Osteoblast (primary cell): ENCODE results near the gene FLYWCH1. TPM values are rescaled to one million over a fixed set of nuclear protein-coding genes. Genes with fewer than 3 reads are reported as not detected.

ENCODE experiments used
- DNase-seq: peaks from one replicate; pipeline ENCODE4 v3.0.0; 2011; ENCODE audit warnings: low spot score, mixed read lengths; ENCODE audit not compliant: insufficient read length; ENCODE audit errors: missing footprints
- H2AFZ ChIP-seq: 2 replicates; pipeline ENCODE4 v1.6.0; 2011; ENCODE audit warnings: mild to moderate bottlenecking, low read length
- H3K27ac ChIP-seq: 2 replicates; pipeline ENCODE4 v1.5.1; 2011; ENCODE audit warnings: mild to moderate bottlenecking, low read depth, low read length, moderate library complexity
- H3K27me3 ChIP-seq: 2 replicates; pipeline ENCODE4 v1.6.0; 2012; ENCODE audit warnings: mild to moderate bottlenecking, control low read depth, inconsistent platforms, low read length, moderate library complexity; ENCODE audit not compliant: insufficient read depth
- H3K36me3 ChIP-seq: 2 replicates; pipeline ENCODE4 v1.5.1; 2011; ENCODE audit warnings: mild to moderate bottlenecking, low read length, control low read depth, moderate library complexity; ENCODE audit not compliant: insufficient read depth
- H3K4me1 ChIP-seq: 2 replicates; pipeline ENCODE4 v1.5.1; 2011; ENCODE audit warnings: mild to moderate bottlenecking, low read length, control low read depth, moderate library complexity; ENCODE audit not compliant: insufficient read depth
- H3K4me2 ChIP-seq: 2 replicates; pipeline ENCODE4 v1.6.0; 2011; ENCODE audit warnings: mild to moderate bottlenecking, low read length; ENCODE audit not compliant: insufficient read depth
- H3K4me3 ChIP-seq: fragments of 200-600 bp; sonication (generic); 3 replicates; pipeline ENCODE4 v1.5.1; 2012; ENCODE audit warnings: mild to moderate bottlenecking, low read length, inconsistent platforms; ENCODE audit not compliant: insufficient read depth
- H3K79me2 ChIP-seq: 2 replicates; pipeline ENCODE4 v1.6.0; 2012; ENCODE audit warnings: mild to moderate bottlenecking, low read length, control low read depth, inconsistent platforms; ENCODE audit not compliant: insufficient read depth
- H3K9me3 ChIP-seq: 2 replicates; pipeline ENCODE4 v1.5.1; 2011; ENCODE audit warnings: low read depth, low read length, control low read depth
- H4K20me1 ChIP-seq: 2 replicates; pipeline ENCODE4 v1.6.0; 2012; ENCODE audit warnings: mild to moderate bottlenecking, low read length, control low read depth; ENCODE audit not compliant: insufficient read depth
- total RNA-seq: library from RNA; depleted of rRNA; stranded (reverse); fragments of >200 nt; gene quantifications from 2 replicates; pipeline ENCODE4 v1.2.3, GENCODE V29; 2012
- TF ChIP-seq, protein P1 (sequence below): IDR thresholded peaks from 2 replicates; pipeline ENCODE4 v1.5.1; 2011; ENCODE audit warnings: mild to moderate bottlenecking, low read depth, low read length, moderate library complexity; ENCODE audit errors: extremely low read depth

FLYWCH1 gene
- total RNA-seq, 1 donor: 56.5 TPM

DNA sequence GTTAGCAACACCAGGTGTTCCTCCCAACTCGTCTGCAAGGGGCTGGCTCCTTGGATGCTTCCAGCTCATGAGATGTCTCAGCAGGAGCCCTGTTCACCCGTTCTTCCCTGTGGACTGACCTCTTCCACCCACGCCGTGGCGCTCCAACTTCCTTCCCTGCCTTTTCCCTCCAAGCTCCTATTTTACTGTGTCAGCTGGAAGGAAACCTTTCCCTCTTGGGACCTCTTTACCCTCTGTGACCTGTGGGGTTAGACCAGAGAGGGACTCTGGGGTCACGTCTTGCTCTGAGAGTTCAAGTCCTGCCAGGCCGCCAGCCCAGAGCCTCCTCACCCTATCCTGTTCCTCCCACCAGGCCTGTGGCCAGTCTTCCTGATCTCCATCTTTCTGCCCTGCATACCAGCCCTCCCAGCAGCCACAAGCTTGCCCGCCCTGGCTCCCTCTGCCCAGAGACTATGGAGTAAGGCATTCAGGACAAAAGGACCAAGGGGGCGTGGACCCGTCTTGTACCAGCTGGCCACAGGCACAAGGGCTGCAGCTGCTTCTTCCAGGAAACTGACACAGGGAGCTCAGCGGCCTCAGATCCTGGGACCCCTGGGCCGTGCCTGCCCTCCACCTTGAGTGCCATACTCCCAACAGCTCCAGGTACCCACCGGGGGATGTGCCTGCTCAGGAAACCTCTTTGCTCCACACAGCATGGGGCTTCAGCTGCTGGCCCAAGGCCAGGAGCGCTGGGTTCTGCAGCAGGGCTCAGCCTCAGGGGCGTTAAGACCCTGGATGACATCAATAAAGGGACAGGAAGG lies 60.5 kb downstream of the FLYWCH1 start:
- Histone ChIP-seq H3K36me3 (no peaks in the 10 kb centered on the region), H3K27ac (no peak overlapping the region), H3K4me2 (no peak overlapping the region)

DNA sequence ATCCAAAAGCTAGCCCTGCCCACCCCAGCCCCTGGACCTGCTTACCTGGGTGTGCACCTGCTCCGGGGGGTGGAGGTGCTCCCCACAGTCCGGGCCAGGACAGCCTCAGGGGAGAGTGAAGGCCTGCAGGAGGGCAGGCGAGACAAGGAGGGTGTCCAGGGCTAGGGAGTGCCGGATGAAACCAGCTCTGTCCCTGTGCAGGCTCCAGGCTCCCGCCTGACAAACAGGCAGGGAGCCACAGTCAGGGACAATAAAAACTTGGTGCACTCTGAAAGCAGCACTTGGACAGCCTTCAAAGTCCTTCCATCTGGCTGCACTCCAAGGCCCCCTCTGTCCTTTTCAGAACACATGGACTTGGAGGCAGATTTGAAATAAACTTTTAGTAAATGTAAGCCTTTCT lies 61.4 kb downstream of the FLYWCH1 start:
- H3K4me2 ChIP-seq: no peak overlapping the region
- H3K4me1 ChIP-seq: peaks cover 4% of the 10 kb centered on the region
- peaks cover 12% of the 10 kb centered on the region for H4K20me1 ChIP-seq
- H3K4me3 ChIP-seq: no peak overlapping the region
- H3K79me2 ChIP-seq: peaks cover 2% of the 10 kb centered on the region
- DNase-seq: no peak
- no peak overlapping the region for H2AFZ ChIP-seq
- H3K9me3 ChIP-seq: no peaks in the 10 kb centered on the region
- TF ChIP-seq, protein P1, sequence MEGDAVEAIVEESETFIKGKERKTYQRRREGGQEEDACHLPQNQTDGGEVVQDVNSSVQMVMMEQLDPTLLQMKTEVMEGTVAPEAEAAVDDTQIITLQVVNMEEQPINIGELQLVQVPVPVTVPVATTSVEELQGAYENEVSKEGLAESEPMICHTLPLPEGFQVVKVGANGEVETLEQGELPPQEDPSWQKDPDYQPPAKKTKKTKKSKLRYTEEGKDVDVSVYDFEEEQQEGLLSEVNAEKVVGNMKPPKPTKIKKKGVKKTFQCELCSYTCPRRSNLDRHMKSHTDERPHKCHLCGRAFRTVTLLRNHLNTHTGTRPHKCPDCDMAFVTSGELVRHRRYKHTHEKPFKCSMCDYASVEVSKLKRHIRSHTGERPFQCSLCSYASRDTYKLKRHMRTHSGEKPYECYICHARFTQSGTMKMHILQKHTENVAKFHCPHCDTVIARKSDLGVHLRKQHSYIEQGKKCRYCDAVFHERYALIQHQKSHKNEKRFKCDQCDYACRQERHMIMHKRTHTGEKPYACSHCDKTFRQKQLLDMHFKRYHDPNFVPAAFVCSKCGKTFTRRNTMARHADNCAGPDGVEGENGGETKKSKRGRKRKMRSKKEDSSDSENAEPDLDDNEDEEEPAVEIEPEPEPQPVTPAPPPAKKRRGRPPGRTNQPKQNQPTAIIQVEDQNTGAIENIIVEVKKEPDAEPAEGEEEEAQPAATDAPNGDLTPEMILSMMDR: no peak
- no peaks in the 10 kb centered on the region for H3K36me3 ChIP-seq
- H3K27ac ChIP-seq: no peak overlapping the region
- H3K27me3 ChIP-seq: peaks cover 2% of the 10 kb centered on the region

More for the DNA sequence above, 60.5 kb downstream of the FLYWCH1 start:
- H3K27me3 ChIP-seq: peaks cover 11% of the 10 kb centered on the region
- no peak overlapping the region for H2AFZ ChIP-seq
- peaks cover 4% of the 10 kb centered on the region for H3K4me1 ChIP-seq
- no peak for DNase-seq
- no peaks in the 10 kb centered on the region for H3K9me3 ChIP-seq
- peaks cover 2% of the 10 kb centered on the region for H3K79me2 ChIP-seq
- TF ChIP-seq, protein P1: no peak
- H4K20me1 ChIP-seq: peaks cover 12% of the 10 kb centered on the region
- H3K4me3 ChIP-seq: no peak overlapping the region

DNA sequence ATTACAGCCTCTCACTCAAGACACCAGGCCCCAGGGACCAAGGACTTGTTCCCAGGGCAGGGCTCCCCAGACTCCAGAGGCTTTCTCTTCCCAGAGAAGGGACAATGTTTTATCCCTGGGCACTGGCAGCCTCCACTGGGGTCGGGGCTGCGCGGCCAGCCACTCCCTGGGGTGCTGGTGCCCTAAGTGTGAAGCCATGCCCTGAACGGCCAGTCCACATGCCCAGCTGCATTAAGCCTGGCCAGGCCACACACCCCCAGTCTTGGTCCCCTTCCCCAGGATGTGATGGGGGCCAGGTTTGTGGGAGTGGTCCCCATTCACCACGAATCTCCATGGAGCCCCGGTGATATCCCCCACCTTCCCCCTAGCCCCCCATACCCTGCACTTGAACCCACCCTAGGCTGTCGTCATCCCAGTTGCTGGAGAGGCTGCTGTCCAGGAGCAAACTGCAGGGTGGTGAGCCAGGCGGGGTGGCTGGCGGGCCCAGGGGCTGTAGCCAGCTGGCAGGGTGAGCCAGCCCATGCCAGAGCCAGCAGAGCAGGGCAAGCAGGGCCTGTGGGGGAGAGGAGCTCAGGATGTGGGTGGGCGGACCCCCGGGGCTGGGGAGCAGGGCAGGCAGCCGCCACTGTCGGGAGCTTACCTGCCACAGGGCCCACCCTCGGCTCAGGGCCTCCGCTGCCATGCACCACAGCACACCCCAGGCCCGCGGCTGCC lies 62.0 kb downstream of the FLYWCH1 start:
- Histone ChIP-seq H3K36me3 (no peaks in the 10 kb centered on the region), H3K27ac (no peak overlapping the region), H4K20me1 (peaks cover 12% of the 10 kb centered on the region), H2AFZ (no peak overlapping the region), H3K4me2 (no peak overlapping the region), H3K27me3 (no peaks in the 10 kb centered on the region), H3K4me1 (peaks cover 4% of the 10 kb centered on the region), H3K4me3 (no peak overlapping the region), H3K9me3 (no peaks in the 10 kb centered on the region), H3K79me2 (peaks cover 2% of the 10 kb centered on the region)
- TF ChIP-seq, protein P1: no peak
- DNase-seq: no peak
